Right kidney (tissue), 9 donors: ENCODE data around the gene VPS9D1.

Experiments
- DNase-seq: peaks from one replicate; pipeline ENCODE4 v3.0.0-alpha.2; 2016
- long read RNA-seq, 8 donors: transcript quantifications; one replicate each; lab custom pipeline, GENCODE V29; 2026

Gene VPS9D1
- long read RNA-seq, donor 1, partial matches to known transcripts = 0 of 5 reads
- long read RNA-seq, donor 1, other reads (novel, unspliced or antisense) = 0 of 5 reads
- long read RNA-seq, donor 2 = 0 reads
- long read RNA-seq, donor 3 = 0 reads
- long read RNA-seq, donor 4 = 0 reads
- long read RNA-seq, donor 5 = 0 reads
- long read RNA-seq, donor 6, partial matches to known transcripts = 0 of 1 reads
- long read RNA-seq, donor 6, other reads (novel, unspliced or antisense) = 0 of 1 reads
- long read RNA-seq, donor 7 = 0 reads
- long read RNA-seq, donor 8, partial matches to known transcripts = 6 of 8 reads
- long read RNA-seq, donor 8, other reads (novel, unspliced or antisense) = 0 of 8 reads

GRCh38 chr16:89720813-89721545 lies at the start of gene VPS9D1, which contains the start of gene ZNF276:
TSS of gene VPS9D1 (minus strand) at chr16:89720898. CDS start at chr16:89720861, 37 bp downstream.
TSS of gene ZNF276 (plus strand) at chr16:89721537. CDS start at chr16:89721641, 104 bp downstream.
- DNase-seq = peak; percentile 98

GRCh38 chr16:89770367-89770766 lies 49.7 kb upstream of the VPS9D1 start:
- DNase-seq = no peak

- no peak for DNase-seq
Observed at GRCh38 chr16:89765292-89765830, 44.7 kb upstream of the VPS9D1 start.

- no peak for DNase-seq
Observed at GRCh38 chr16:89764711-89765201, 44.1 kb upstream of the VPS9D1 start.

GRCh38 chr16:89761304-89761922 lies 40.7 kb upstream of the VPS9D1 start:
- DNase-seq = no peak

- no peak for DNase-seq
Observed at GRCh38 chr16:89759746-89760340, 39.1 kb upstream of the VPS9D1 start.

- no peak for DNase-seq
Observed at GRCh38 chr16:89749637-89750036, 28.9 kb upstream of the VPS9D1 start.

GRCh38 chr16:89748921-89749320 lies 28.2 kb upstream of the VPS9D1 start:
- DNase-seq = no peak

- DNase-seq = no peak
Observed at GRCh38 chr16:89748076-89748475, 27.4 kb upstream of the VPS9D1 start.

- no peak for DNase-seq
Observed at GRCh38 chr16:89746043-89746442, 25.3 kb upstream of the VPS9D1 start.

GRCh38 chr16:89744813-89745212 lies 24.1 kb upstream of the VPS9D1 start:
- no peak for DNase-seq

- DNase-seq = no peak
Observed at GRCh38 chr16:89742948-89743347, 22.2 kb upstream of the VPS9D1 start.

- DNase-seq = no peak
Observed at GRCh38 chr16:89741342-89742014, 20.8 kb upstream of the VPS9D1 start.

- DNase-seq = no peak
Observed at GRCh38 chr16:89739383-89739782, 18.7 kb upstream of the VPS9D1 start.

- DNase-seq = no peak
Observed at GRCh38 chr16:89738538-89739317, 18.0 kb upstream of the VPS9D1 start.

- DNase-seq = no peak
Observed at GRCh38 chr16:89738072-89738377, 17.3 kb upstream of the VPS9D1 start.

- DNase-seq = no peak
Observed at GRCh38 chr16:89737341-89738071, 16.8 kb upstream of the VPS9D1 start.

- DNase-seq = no peak
Observed at GRCh38 chr16:89736554-89736953, 15.9 kb upstream of the VPS9D1 start.

- DNase-seq = no peak
Observed at GRCh38 chr16:89733792-89734191, 13.1 kb upstream of the VPS9D1 start.

- DNase-seq = no peak
Observed at GRCh38 chr16:89733322-89733721, 12.6 kb upstream of the VPS9D1 start.

GRCh38 chr16:89732918-89733242 lies 12.2 kb upstream of the VPS9D1 start:
- no peak for DNase-seq
